Activated naive CD8-positive, alpha-beta T cell treated with anti-CD3 and anti-CD28 coated beads, Interleukin-2, amount 50 U/mL, for 16 hours (primary cell): ENCODE measurements around the gene NAP1L1.

ENCODE experiments used
- DNase-seq: peaks from one replicate; pipeline ENCODE4 v3.0.0-alpha.2; 2020; ENCODE audit warnings: low read depth, low spot score

NAP1L1 gene

GRCh38 chr12:76020731-76021672 is 63.5 kb downstream of the NAP1L1 start:
- no peak for DNase-seq

GRCh38 chr12:76020281-76020680 is 64.2 kb downstream of the NAP1L1 start:
- DNase-seq = peak; percentile 38

GRCh38 chr12:76018672-76019071 is 65.8 kb downstream of the NAP1L1 start:
- DNase-seq = no peak

- DNase-seq = no peak
Measured at GRCh38 chr12:76018111-76018510, 66.4 kb downstream of the NAP1L1 start.

GRCh38 chr12:76014007-76014406 is 70.5 kb downstream of the NAP1L1 start:
- DNase-seq = no peak

- DNase-seq = no peak
Measured at GRCh38 chr12:76013603-76014002, 70.9 kb downstream of the NAP1L1 start.

GRCh38 chr12:76012644-76013043 is 71.8 kb downstream of the NAP1L1 start:
- no peak for DNase-seq

- no peak for DNase-seq
Measured at GRCh38 chr12:76010732-76011458, 73.6 kb downstream of the NAP1L1 start.

GRCh38 chr12:76008428-76008827 is 76.1 kb downstream of the NAP1L1 start:
- no peak for DNase-seq

GRCh38 chr12:76007640-76008039 is 76.8 kb downstream of the NAP1L1 start:
- no peak for DNase-seq

GRCh38 chr12:76006028-76006925 is 78.2 kb downstream of the NAP1L1 start:
- DNase-seq = no peak

- DNase-seq = no peak
Measured at GRCh38 chr12:76003355-76003638, 81.2 kb downstream of the NAP1L1 start.

- DNase-seq = no peak
Measured at GRCh38 chr12:76002598-76003354, 81.7 kb downstream of the NAP1L1 start.

GRCh38 chr12:75998292-75999063 is 86.0 kb downstream of the NAP1L1 start:
- DNase-seq = no peak

- DNase-seq = no peak
Measured at GRCh38 chr12:75997658-75998057, 86.8 kb downstream of the NAP1L1 start.

GRCh38 chr12:75996861-75997447 is 87.5 kb downstream of the NAP1L1 start:
- DNase-seq = no peak

GRCh38 chr12:75995691-75996090 is 88.8 kb downstream of the NAP1L1 start:
- DNase-seq = no peak

GRCh38 chr12:75994069-75994740 is 90.3 kb downstream of the NAP1L1 start:
- no peak for DNase-seq

GRCh38 chr12:75991753-75992152 is 92.7 kb downstream of the NAP1L1 start:
- no peak for DNase-seq
